ENCODE measurements around the gene RGS7.
A peak's percentile ranks its signal among the peaks of the same experiment; 100 is the strongest.

The RGS7 gene

GRCh38 chr1:241323514-241324195, 33.4 kb downstream of the RGS7 start:
- peak; percentile 56 for DNase-seq (ENCODE audit: low read depth)
- H3K4me3 ChIP-seq (ENCODE audit: control insufficient read depth, low read depth, low read length) = no peak overlapping the region
- no peak for TF ChIP-seq CTCF (conservative IDR thresholded peaks at IDR 0.05; ENCODE audit: control insufficient read depth, insufficient read depth, low read depth, low read length)

- DNase-seq (ENCODE audit: low read depth) = no peak
- H3K4me3 ChIP-seq (ENCODE audit: control insufficient read depth, low read depth, low read length) = no peak overlapping the region
- TF ChIP-seq CTCF (conservative IDR thresholded peaks at IDR 0.05; ENCODE audit: control insufficient read depth, insufficient read depth, low read depth, low read length) = no peak
Measured at GRCh38 chr1:241317676-241318075, 39.3 kb downstream of the RGS7 start.

GRCh38 chr1:241316372-241316771, 40.6 kb downstream of the RGS7 start:
- DNase-seq (ENCODE audit: low read depth) = no peak
- no peak overlapping the region for H3K4me3 ChIP-seq (ENCODE audit: control insufficient read depth, low read depth, low read length)
- TF ChIP-seq CTCF (conservative IDR thresholded peaks at IDR 0.05; ENCODE audit: control insufficient read depth, insufficient read depth, low read depth, low read length) = no peak

GRCh38 chr1:241311056-241311746, 45.8 kb downstream of the RGS7 start:
- TF ChIP-seq CTCF (conservative IDR thresholded peaks at IDR 0.05; ENCODE audit: control insufficient read depth, insufficient read depth, low read depth, low read length) = no peak
- DNase-seq (ENCODE audit: low read depth) = peak; percentile 11

GRCh38 chr1:241310451-241310850, 46.6 kb downstream of the RGS7 start:
- DNase-seq (ENCODE audit: low read depth) = peak; percentile 64
- no peak overlapping the region for H3K4me3 ChIP-seq (ENCODE audit: control insufficient read depth, low read depth, low read length)

More at GRCh38 chr1:241311056-241311746, 45.8 kb downstream of the RGS7 start:
- H3K4me3 ChIP-seq (ENCODE audit: control insufficient read depth, low read depth, low read length) = no peak overlapping the region

GRCh38 chr1:241309651-241310050, 47.4 kb downstream of the RGS7 start:
- no peak overlapping the region for H3K4me3 ChIP-seq (ENCODE audit: control insufficient read depth, low read depth, low read length)
- no peak for TF ChIP-seq CTCF (conservative IDR thresholded peaks at IDR 0.05; ENCODE audit: control insufficient read depth, insufficient read depth, low read depth, low read length)
- DNase-seq (ENCODE audit: low read depth) = no peak

More at GRCh38 chr1:241310451-241310850, 46.6 kb downstream of the RGS7 start:
- no peak for TF ChIP-seq CTCF (conservative IDR thresholded peaks at IDR 0.05; ENCODE audit: control insufficient read depth, insufficient read depth, low read depth, low read length)
